Urothelium cell line (cell line): Measurements from ENCODE around the gene SLC7A1.

ENCODE experiments used
- DNase-seq: peaks from one replicate; pipeline ENCODE4 v3.0.0; 2011; ENCODE audit warnings: low spot score, mixed read lengths
- FAIRE-seq: peaks from 2 replicates; lab custom pipeline; 2011; peaks lifted over from hg19 to GRCh38; lab: Jason Lieb, UNC

The SLC7A1 gene

GRCh38 chr13:29496241-29496712 is 99.2 kb downstream of the SLC7A1 start:
- FAIRE-seq, result no peak
- DNase-seq, result no peak

DNA sequence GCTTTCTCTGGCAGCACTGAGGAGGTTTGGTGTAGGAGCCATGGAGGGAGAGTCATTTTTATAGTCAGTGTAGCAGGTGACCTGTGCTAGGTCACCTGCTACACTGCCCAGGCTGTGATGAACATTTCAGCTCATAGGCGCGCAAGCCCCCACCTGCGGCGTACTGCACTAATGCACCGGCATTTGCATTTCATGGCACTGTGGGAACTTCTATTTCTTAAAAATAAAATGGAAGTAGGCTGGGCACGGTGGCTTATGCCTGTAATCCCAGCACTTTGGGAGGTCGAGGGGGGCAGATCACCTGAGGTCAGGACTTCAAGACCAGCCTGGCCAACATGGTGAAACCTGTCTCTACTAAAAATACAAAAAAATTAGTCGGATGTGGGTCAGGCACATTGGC is 101.0 kb downstream of the SLC7A1 start:
- FAIRE-seq, result no peak

GRCh38 chr13:29493796-29494195 is 101.7 kb downstream of the SLC7A1 start:
- DNase-seq (no peak), FAIRE-seq (no peak)

More for the DNA sequence above, 101.0 kb downstream of the SLC7A1 start:
- no peak for DNase-seq

DNA sequence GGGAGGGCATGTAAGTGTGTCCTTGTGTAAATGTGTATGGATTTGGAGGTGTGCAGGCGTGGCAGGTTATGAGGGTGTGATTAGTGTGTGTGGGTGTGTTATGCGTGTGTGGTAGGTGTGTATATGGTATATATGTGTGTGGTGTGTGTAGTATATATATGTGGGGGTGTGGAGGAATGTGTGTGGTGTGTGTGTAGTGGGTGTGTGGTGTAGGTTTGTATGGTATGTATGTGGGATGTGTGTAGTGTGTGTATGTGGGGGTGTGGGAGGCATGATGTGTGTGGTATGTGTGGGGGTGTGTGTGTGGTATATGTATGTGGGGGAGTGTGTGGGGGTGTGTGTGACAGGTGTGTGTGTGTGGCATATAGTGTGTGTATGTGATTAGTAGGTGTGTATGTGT is 104.2 kb downstream of the SLC7A1 start:
- DNase-seq (no peak), FAIRE-seq (no peak)

GRCh38 chr13:29490561-29490885 is 105.0 kb downstream of the SLC7A1 start:
- DNase-seq (no peak), FAIRE-seq (no peak)

DNA sequence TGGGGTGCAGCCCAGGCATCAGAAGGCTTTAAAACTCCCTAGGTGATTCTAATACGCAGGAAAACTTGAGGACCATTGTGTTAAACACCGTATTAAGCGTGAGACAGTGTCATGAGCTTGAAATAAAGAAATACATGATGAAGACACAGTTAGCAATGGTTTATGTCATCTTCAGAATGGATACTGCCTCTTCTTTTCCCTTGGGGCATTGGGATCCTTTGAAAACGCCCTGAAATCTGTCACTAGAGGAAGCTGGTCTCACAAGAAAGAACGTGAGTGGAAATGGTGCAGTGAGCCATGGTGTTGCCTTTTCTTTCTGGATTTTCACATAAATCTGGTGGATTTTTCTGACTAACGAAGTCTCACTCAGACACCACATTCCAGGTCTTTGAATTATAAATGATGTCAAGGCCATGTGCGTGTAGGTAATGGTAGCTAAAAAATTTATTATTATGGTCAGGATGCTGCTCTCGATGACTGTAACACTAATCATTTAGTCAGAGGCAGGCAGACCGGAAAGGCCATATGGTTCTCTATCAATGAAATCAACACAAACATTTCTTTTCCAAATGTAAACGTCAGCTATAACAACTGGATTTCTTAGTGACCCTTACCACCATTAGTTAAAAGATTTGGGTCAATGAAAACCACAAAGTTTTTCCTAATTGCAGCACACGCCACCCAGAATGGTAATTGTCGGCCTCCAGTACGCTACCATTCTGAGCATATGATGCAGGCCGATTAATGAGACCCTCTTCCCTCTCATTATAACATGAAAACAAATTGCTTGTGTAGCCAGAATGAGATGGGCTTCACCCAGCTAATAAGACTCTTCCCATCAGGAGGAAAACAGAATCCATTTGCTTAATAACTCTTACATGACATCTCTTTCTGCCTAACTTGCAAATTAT is 105.6 kb downstream of the SLC7A1 start:
- no peak for FAIRE-seq
- no peak for DNase-seq

GRCh38 chr13:29487466-29488454 is 107.7 kb downstream of the SLC7A1 start:
- FAIRE-seq, result no peak
- no peak for DNase-seq

DNA sequence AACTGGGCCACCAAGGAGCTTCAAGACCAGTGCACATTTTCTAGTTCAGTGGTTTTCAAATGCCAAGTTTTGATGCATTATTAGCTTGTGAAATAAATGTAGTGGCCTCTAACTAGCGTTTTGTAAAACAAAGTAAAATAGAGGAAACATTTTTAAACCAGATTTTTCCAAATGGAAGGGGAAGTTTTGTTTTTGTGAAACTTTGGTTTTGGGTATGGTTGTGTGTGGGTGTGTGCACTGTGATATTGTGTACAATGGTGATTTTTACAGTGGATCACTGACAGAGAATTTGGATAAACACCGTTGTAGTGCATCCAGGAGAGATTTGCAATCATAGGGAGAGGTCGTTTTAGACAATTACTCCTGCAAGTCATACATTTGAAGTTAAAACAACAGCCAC is 108.9 kb downstream of the SLC7A1 start:
- FAIRE-seq (no peak), DNase-seq (no peak)

DNA sequence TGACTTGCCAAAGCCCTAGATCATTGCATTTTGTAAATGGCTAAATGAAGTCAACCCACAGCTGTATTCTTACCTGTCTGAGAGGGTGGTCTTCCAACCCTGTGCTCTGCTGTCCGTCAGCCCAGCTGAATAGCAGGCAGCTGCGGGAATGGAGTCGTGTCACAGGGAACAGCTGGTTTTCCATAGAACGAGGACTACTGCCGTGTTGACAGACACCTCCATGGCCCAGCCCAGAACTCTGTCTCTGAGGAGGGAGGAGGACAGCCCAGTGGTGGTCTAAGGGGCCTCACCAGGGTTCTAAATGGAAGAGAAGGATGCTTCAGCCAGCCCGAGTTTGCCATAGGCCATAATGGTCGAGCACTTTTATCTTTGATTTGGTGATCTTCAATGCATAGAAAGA is 110.7 kb downstream of the SLC7A1 start:
- FAIRE-seq, result no peak
- no peak for DNase-seq

DNA sequence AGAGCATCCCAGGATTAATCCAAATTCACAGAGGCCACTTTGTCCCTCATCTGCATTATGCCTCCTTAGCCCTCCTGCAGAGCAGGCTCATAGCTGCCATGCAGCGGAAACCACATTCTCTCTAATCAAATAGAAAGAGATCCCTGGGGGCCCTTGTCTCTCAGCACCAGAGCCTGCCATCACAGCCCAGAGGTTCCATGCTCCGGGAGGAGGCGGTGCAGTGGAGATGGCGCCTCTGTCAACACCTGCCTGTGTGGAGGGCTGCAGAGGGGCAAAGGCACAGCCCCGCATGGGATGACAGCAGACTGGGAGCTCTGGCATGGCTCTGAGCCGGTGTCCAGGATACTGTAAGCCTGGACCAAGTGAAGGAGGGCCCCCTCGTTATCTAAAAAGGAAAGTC is 111.3 kb downstream of the SLC7A1 start:
- no peak for FAIRE-seq
- no peak for DNase-seq

GRCh38 chr13:29483623-29484022 is 111.9 kb downstream of the SLC7A1 start:
- no peak for FAIRE-seq

GRCh38 chr13:29483211-29483610 is 112.3 kb downstream of the SLC7A1 start:
- FAIRE-seq (no peak), DNase-seq (no peak)

More at GRCh38 chr13:29483623-29484022, 111.9 kb downstream of the SLC7A1 start:
- DNase-seq, result no peak

DNA sequence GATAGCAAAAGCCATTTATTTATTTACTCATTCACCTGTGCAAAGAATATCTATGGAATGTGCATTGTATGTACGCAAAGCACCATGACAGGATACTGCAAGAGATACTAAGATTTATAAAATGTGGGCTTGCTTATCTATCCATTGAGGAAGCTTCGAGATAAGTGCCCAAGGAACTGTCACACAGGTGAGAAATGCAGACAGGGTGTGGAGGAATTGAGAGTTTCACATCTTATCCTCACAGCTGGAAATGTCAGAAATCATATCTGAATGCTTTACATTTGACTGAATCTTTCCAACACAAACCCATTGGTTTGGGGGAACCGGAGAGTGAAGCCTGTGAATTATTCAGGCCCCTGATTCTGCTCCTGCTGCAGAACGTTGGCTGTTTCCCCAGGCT is 113.0 kb downstream of the SLC7A1 start:
- DNase-seq (no peak), FAIRE-seq (no peak)

- no peak for DNase-seq
- FAIRE-seq, result no peak
These were observed 113.9 kb downstream of the SLC7A1 start for GRCh38 chr13:29481603-29482002.

DNA sequence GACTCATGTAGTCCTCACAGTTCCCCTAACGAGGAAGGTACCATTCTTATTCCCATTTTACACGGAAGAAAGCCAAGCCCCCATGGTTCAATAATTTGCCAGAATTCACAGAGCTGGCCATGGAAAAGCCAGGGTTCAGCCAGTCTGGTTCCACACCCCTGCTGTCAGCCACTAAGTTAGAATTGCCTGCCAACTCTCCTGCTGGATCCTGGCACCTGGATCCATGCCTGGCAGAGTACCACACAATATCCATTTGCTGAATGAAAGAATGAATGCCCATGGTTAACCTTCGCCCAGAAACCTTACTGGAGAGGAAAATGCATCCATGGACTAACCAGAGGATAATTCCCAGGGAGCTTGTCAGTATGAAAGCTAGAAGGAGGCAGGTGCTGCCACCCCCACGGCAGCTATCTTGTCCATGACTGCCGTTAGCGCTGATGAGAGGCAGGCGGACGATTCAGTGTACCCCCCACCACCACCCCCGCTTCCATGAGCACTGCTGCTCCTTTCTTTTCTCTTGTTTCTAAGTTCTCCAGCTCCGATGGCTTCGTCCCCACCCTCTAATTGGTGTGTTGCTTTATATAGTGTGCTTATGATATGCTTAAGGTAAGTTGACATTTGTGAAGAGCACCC is 114.5 kb downstream of the SLC7A1 start:
- DNase-seq (no peak), FAIRE-seq (no peak)

GRCh38 chr13:29479716-29480492 is 115.6 kb downstream of the SLC7A1 start:
- FAIRE-seq, result no peak
- no peak for DNase-seq

DNA sequence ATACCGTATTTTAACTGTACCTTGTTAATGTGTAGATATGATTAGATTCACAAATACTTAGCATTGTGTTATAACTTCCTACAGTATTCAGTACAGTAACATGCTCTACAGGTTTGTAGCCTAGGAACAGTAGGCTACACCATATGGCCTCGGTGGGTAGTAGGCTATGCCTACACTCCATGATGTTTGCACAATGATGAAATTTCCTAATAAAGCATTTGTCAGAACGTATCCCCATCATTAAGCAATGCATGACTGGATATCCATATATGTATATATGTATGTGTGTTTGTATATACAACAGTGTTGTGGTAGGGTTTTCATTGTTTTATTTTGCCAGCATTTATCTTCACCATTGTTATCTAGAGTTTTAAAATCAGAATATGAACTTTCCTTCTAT is 119.4 kb downstream of the SLC7A1 start:
- no peak for DNase-seq
- FAIRE-seq, result no peak

DNA sequence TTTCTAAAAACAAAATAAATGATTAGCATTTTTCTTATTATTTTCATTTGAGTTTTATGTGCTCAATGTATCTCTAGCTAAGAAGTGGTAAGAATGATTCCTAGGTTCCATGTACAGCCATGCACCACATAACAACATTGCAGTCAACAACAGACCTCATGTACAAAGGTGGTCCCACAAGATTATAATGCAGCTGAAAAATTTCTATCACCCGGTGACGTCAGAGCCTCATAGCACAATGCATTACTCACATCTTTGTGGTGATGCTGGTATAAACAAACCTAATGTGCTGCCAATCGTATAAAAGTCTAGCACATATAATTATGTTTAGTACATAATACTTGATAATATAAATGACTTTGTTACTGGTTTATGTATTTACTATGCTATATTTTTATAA is 120.5 kb downstream of the SLC7A1 start:
- no peak for FAIRE-seq
- no peak for DNase-seq

GRCh38 chr13:29473166-29473565 is 122.3 kb downstream of the SLC7A1 start:
- DNase-seq (no peak), FAIRE-seq (no peak)

- DNase-seq, result peak; percentile 37
- FAIRE-seq, result no peak
These were observed 123.0 kb downstream of the SLC7A1 start for GRCh38 chr13:29472332-29472961.
